PC-3 (cell line): ENCODE measurements around the gene ARL2BP. TPM values are rescaled to one million over a fixed set of nuclear protein-coding genes. Genes with fewer than 3 reads are reported as not detected.

Experiments
- ATAC-seq: fragments of 200-7000 bp; cut with Tn5 transposase; 2 replicates; pipeline ENCODE4 v1.9.1; 2020; ENCODE audit warnings: mild to moderate bottlenecking, moderate library complexity
- BruUV-seq: library from RNA; stranded (reverse); fragments of 400-500 nt; replicated peaks from 2 replicates; lab custom pipeline; 2021; lab: Mats Ljungman, UMichigan
- CTCF ChIA-PET: fragments of 300-600 bp; sonication (Branson Sonifier 250); formaldehyde crosslinking; loops from one replicate; lab custom pipeline; 2022; ENCODE audit warnings: antibody characterized with exemption; lab: Charles Lee
- POLR2A ChIA-PET: fragments of 300-600 bp; sonication (Branson Sonifier 250); formaldehyde crosslinking; loops from one replicate; lab custom pipeline; 2022; ENCODE audit warnings: antibody characterized with exemption; ENCODE audit not compliant: unreplicated experiment; lab: Charles Lee
- DNase-seq: peaks from one replicate; pipeline ENCODE4 v3.0.0-alpha.2; 2015
- H2AFZ ChIP-seq: fragments of 300-600 bp; sonication (generic); 2 replicates; pipeline ENCODE4 v1.6.0; 2016; ENCODE audit warnings: antibody characterized with exemption, low read length
- H3F3A ChIP-seq: fragments of 300-600 bp; sonication (generic); one replicate; pipeline ENCODE4 v1.6.0; 2017; ENCODE audit warnings: antibody characterized with exemption, low read length, control low read depth, mild to moderate bottlenecking; ENCODE audit not compliant: unreplicated experiment
- H3K27ac ChIP-seq: fragments of 300-600 bp; sonication (generic); 2 replicates; pipeline ENCODE4 v1.5.1; 2016; ENCODE audit warnings: mild to moderate bottlenecking, low read length
- H3K27me3 ChIP-seq: fragments of 300-600 bp; sonication (generic); 2 replicates; pipeline ENCODE4 v1.6.1; 2016; ENCODE audit warnings: low read length, mixed read lengths
- H3K36me3 ChIP-seq: fragments of 300-600 bp; sonication (generic); 2 replicates; pipeline ENCODE4 v1.6.1; 2016; ENCODE audit warnings: low read depth, mixed run types, low read length, mixed read lengths
- H3K4me1 ChIP-seq: fragments of 300-600 bp; sonication (generic); 2 replicates; pipeline ENCODE4 v1.5.1; 2016; ENCODE audit warnings: low read length; ENCODE audit not compliant: insufficient read depth
- H3K4me2 ChIP-seq: fragments of 300-600 bp; sonication (generic); 2 replicates; pipeline ENCODE4 v1.6.0; 2016; ENCODE audit warnings: low read length
- H3K4me3 ChIP-seq: fragments of 300-600 bp; sonication (generic); 2 replicates; pipeline ENCODE4 v1.5.1; 2016; ENCODE audit warnings: mild to moderate bottlenecking, low read length, mixed read lengths
- H3K79me2 ChIP-seq: fragments of 300-600 bp; sonication (generic); 2 replicates; pipeline ENCODE4 v1.6.1; 2017; ENCODE audit warnings: low read length, mixed read lengths
- H3K9ac ChIP-seq: fragments of 300-600 bp; sonication (generic); 2 replicates; pipeline ENCODE4 v1.6.0; 2016; ENCODE audit warnings: mild to moderate bottlenecking, low read length
- H3K9me2 ChIP-seq: fragments of 300-600 bp; sonication (generic); replicated peaks from 2 replicates; pipeline ENCODE4 v1.6.1; 2016; ENCODE audit warnings: mixed run types, low read length, mixed read lengths
- H3K9me3 ChIP-seq: fragments of 300-600 bp; sonication (generic); 2 replicates; pipeline ENCODE4 v1.6.1; 2016; ENCODE audit warnings: low read length, mixed read lengths
- H4K20me1 ChIP-seq: fragments of 300-600 bp; sonication (generic); 2 replicates; pipeline ENCODE4 v1.6.1; 2016; ENCODE audit warnings: low read length, mixed read lengths
- CTCF ChIP-seq: fragments of 300-600 bp; sonication (generic); conservative IDR thresholded peaks from 2 replicates; pipeline ENCODE4 v1.5.1; 2017; ENCODE audit warnings: antibody characterized with exemption, low read depth, mild to moderate bottlenecking, low read length
- EZH2 ChIP-seq: fragments of 300-600 bp; sonication (generic); IDR thresholded peaks from one replicate; pipeline ENCODE4 v1.6.1; 2017; ENCODE audit warnings: antibody characterized with exemption, mild to moderate bottlenecking, low read length; ENCODE audit not compliant: unreplicated experiment
- EZH2phosphoT487 ChIP-seq: fragments of 300-600 bp; sonication (generic); IDR thresholded peaks from 2 replicates; pipeline ENCODE4 v1.6.1; 2018; ENCODE audit warnings: mild to moderate bottlenecking, antibody characterized with exemption, low read length, borderline replicate concordance
- intact Hi-C: fragments of 100-400 bp; cut with micrococcal nuclease; formaldehyde crosslinking; loops from 2 replicates; pipeline ENCODE4 v1.9.0; 2023
- total RNA-seq: library from RNA; depleted of rRNA; stranded (reverse); fragments of >200 nt; gene quantifications from 2 replicates; pipeline ENCODE4 v1.2.3, GENCODE V29; 2014

ARL2BP gene
- total RNA-seq, 1 experiment from 2014 or later: 38.4 TPM

GRCh38 chr16:57268804-57269800, 24.0 kb downstream of the ARL2BP start:
- H3K4me1 ChIP-seq: peaks cover 6% of the 10 kb centered on the region; the same call in 1 of the 2 replicates
- H3K9me3 ChIP-seq: no peaks in the 10 kb centered on the region
- H3K9ac ChIP-seq: no peak overlapping the region
- H3K27ac ChIP-seq: no peak overlapping the region
- BruUV-seq: no TSS peak
- ChIA-PET CTCF (no interaction called here), POLR2A (no interaction called here)
- H2AFZ ChIP-seq: no peak overlapping the region
- H3K4me3 ChIP-seq: no peak overlapping the region
- ATAC-seq: no peak
- no peaks in the 10 kb centered on the region for H3K9me2 ChIP-seq
- intact Hi-C loops: no loop called here
- DNase-seq: no peak
- H3K4me2 ChIP-seq: no peak overlapping the region
- no peaks in the 10 kb centered on the region for H3K27me3 ChIP-seq
- no peaks in the 10 kb centered on the region for H3F3A ChIP-seq
- no peaks in the 10 kb centered on the region for H4K20me1 ChIP-seq
- H3K36me3 ChIP-seq: no peaks in the 10 kb centered on the region
- no peaks in the 10 kb centered on the region for H3K79me2 ChIP-seq
- TF ChIP-seq EZH2 (no peak), CTCF (no peak), EZH2phosphoT487 (no peak)

- no TSS peak for BruUV-seq
- ChIA-PET CTCF (no interaction called here), POLR2A (no interaction called here)
- H3K4me3 ChIP-seq: no peak overlapping the region
- no peak overlapping the region for H3K27ac ChIP-seq
- no peaks in the 10 kb centered on the region for H3K36me3 ChIP-seq
- DNase-seq (no peak), ATAC-seq (no peak)
- intact Hi-C loops: no loop called here
- no peaks in the 10 kb centered on the region for H4K20me1 ChIP-seq
- H2AFZ ChIP-seq: no peak overlapping the region
- H3K9ac ChIP-seq: no peak overlapping the region
- H3K4me2 ChIP-seq: no peak overlapping the region
- TF ChIP-seq EZH2phosphoT487 (no peak), CTCF (no peak), EZH2 (no peak)
- H3K4me1 ChIP-seq: peaks cover 6% of the 10 kb centered on the region; the same call in 1 of the 2 replicates
- H3K79me2 ChIP-seq: no peaks in the 10 kb centered on the region
- no peaks in the 10 kb centered on the region for H3K27me3 ChIP-seq
- no peaks in the 10 kb centered on the region for H3K9me2 ChIP-seq
- H3F3A ChIP-seq: no peaks in the 10 kb centered on the region
- H3K9me3 ChIP-seq: no peaks in the 10 kb centered on the region
Measured at GRCh38 chr16:57270221-57271062, 25.4 kb downstream of the ARL2BP start.
